Body of pancreas (tissue), 4 donors: Measurements from ENCODE around the gene BRME1.

Experiments
- CTCF ChIP-seq, 7 experiments: fragments of 450-650 bp in 4 of 7; fragments of 200-600 bp in 3 of 7; sonication (generic) in 3 of 7; IDR thresholded peaks; one replicate each; pipeline ENCODE4 v1.5.1; 2016 to 2019; ENCODE audit warnings: antibody characterized with exemption in 7 of 7
- POLR2A ChIP-seq, 3 donors: fragments of 450-650 bp; IDR thresholded peaks; one replicate each; pipeline ENCODE4 v1.6.1; 2016; ENCODE audit warnings: antibody characterized with exemption in 3 of 3, mild to moderate bottlenecking in 2 of 3

- TF ChIP-seq CTCF (IDR thresholded peaks at IDR 0.05) (no peak), POLR2A (IDR thresholded peaks at IDR 0.05) (no peak)
Measured at GRCh38 chr19:13882836-13883235, 23.1 kb downstream of the BRME1 start.
